ENCODE data around the gene SPESP1. TPM values are rescaled to one million over a fixed set of nuclear protein-coding genes. Genes with fewer than 3 reads are reported as not detected.

Gene SPESP1
- total RNA-seq, 1 experiment from 2014 or later, result not detected

- no peak for ATAC-seq
- Histone ChIP-seq H3K4me1 (ENCODE audit: control insufficient read depth, insufficient read depth, low read length) (no peaks in the 10 kb centered on the region), H3K9me3 (ENCODE audit: control insufficient read depth, insufficient read depth, low read depth, low read length) (no peaks in the 10 kb centered on the region), H3K4me3 (ENCODE audit: low read depth in 2 of 2, low read length in 2 of 2) (no peak overlapping the region), H3K27ac (ENCODE audit: low read length) (no peak overlapping the region), H3K27me3 (ENCODE audit: control insufficient read depth, insufficient read depth, low read length) (peaks cover 2% of the 10 kb centered on the region), H3K36me3 (ENCODE audit: control insufficient read depth, insufficient read depth, low read length) (no peaks in the 10 kb centered on the region)
- no peak for DNase-seq (ENCODE audit: low read depth, low spot score)
- in situ Hi-C loops (cut with HindIII; ENCODE audit: low pct_unique_long_range_greater_than_20kb, low sequenced_read_pairs), result no loop called here
- no TSS peak for BruUV-seq (replicated peaks)
- ChIA-PET CTCF (no interaction called here), POLR2A (no interaction called here)
- intact Hi-C loops (cut with micrococcal nuclease; ENCODE audit: unreplicated experiment), result no loop called here
- TF ChIP-seq SIN3A (IDR thresholded peaks at IDR 0.05; ENCODE audit: borderline replicate concordance, insufficient read depth, low read depth, low read length), result no peak
- no peak for TF ChIP-seq REST (IDR thresholded peaks at IDR 0.05; ENCODE audit: insufficient read depth in 1 of 2, low read depth in 2 of 2, low read length in 1 of 2)
- no peak for TF ChIP-seq CTCF (IDR thresholded peaks at IDR 0.05)
- no peak for TF ChIP-seq TCF7L2 (IDR thresholded peaks at IDR 0.05; ENCODE audit: low read depth, low read length)
- TF ChIP-seq POLR2AphosphoS5 (IDR thresholded peaks at IDR 0.05; ENCODE audit: low read depth, low read length), result no peak
Measured at GRCh38 chr15:68994149-68994548, 63.8 kb downstream of the SPESP1 start.

- in situ Hi-C loops (cut with HindIII; ENCODE audit: low pct_unique_long_range_greater_than_20kb, low sequenced_read_pairs) (no loop called here), intact Hi-C loops (cut with micrococcal nuclease; ENCODE audit: unreplicated experiment) (no loop called here)
- TF ChIP-seq CTCF (IDR thresholded peaks at IDR 0.05), result no peak
- no peak for TF ChIP-seq SIN3A (IDR thresholded peaks at IDR 0.05; ENCODE audit: borderline replicate concordance, insufficient read depth, low read depth, low read length)
- no peak for TF ChIP-seq REST (IDR thresholded peaks at IDR 0.05; ENCODE audit: insufficient read depth in 1 of 2, low read depth in 2 of 2, low read length in 1 of 2)
- no peak for TF ChIP-seq TCF7L2 (IDR thresholded peaks at IDR 0.05; ENCODE audit: low read depth, low read length)
- TF ChIP-seq POLR2AphosphoS5 (IDR thresholded peaks at IDR 0.05; ENCODE audit: low read depth, low read length), result no peak
- ATAC-seq, result no peak
- ChIA-PET CTCF (no interaction called here), POLR2A (no interaction called here)
- no peak for DNase-seq (ENCODE audit: low read depth, low spot score)
- no TSS peak for BruUV-seq (replicated peaks)
- H3K9me3 ChIP-seq (ENCODE audit: control insufficient read depth, insufficient read depth, low read depth, low read length), result no peaks in the 10 kb centered on the region
- H3K4me3 ChIP-seq (ENCODE audit: low read depth in 2 of 2, low read length in 2 of 2), result no peak overlapping the region
- H3K27ac ChIP-seq (ENCODE audit: low read length), result no peak overlapping the region
- H3K36me3 ChIP-seq (ENCODE audit: control insufficient read depth, insufficient read depth, low read length), result no peaks in the 10 kb centered on the region
- peaks cover 2% of the 10 kb centered on the region for H3K27me3 ChIP-seq (ENCODE audit: control insufficient read depth, insufficient read depth, low read length)
- H3K4me1 ChIP-seq (ENCODE audit: control insufficient read depth, insufficient read depth, low read length), result no peaks in the 10 kb centered on the region
Measured at GRCh38 chr15:68994981-68995761, 64.8 kb downstream of the SPESP1 start.
